WI38 (cell line): ENCODE measurements around the gene PLOD1.

Experiments used
- H3K4me3 ChIP-seq: 2 replicates; pipeline ENCODE4 v1.5.1; 2011; ENCODE audit warnings: low read depth, mild to moderate bottlenecking, control low read depth, low read length
- CTCF ChIP-seq: IDR thresholded peaks from 2 replicates; pipeline ENCODE4 v1.5.1; 2012; ENCODE audit warnings: low read depth, mild to moderate bottlenecking, control low read depth, low read length

PLOD1 gene

GRCh38 chr1:11982010-11982392 is 47.5 kb downstream of the PLOD1 start:
- no peak overlapping the region for H3K4me3 ChIP-seq
- TF ChIP-seq CTCF = no peak

DNA sequence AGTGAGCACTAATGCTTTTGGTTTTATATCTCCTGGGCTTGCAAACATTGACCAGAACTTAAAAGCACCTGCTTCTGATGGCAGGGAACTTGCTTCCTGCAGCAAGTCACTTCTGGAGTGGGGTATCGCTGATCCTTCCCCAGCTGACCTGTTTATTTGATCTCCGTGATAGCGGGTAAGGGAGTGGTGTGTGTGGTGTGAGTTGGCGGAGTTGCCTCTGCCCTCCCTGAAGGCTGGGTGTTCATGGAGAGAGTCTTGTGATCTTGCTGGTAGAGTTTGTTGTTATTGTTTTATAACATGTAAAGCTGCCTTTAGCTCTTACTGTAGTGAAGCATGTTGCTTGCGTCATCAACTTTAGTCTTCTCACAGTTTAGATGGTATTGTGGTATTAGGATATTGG is 49.6 kb downstream of the PLOD1 start:
- no peak overlapping the region for H3K4me3 ChIP-seq
- TF ChIP-seq CTCF = no peak

DNA sequence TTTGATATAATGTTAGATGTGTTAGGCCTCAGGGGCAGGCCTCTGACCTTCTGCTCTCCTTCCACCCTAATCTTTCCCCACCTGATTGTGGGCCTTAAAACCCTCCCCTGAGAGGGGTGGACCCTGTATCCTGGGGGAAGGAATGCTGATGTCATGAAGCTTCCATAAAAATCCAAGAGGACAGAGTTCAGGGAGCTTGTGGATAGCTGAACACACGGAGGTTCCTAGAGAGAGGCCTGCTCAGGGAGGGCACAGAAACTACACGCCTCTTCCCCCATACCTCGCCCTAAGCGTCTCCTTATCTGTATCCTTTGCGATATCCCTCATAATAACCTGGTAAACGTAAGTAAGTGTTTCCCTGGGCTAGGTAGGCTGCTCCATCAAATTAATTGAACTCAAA is 50.1 kb downstream of the PLOD1 start:
- TF ChIP-seq CTCF = no peak
- H3K4me3 ChIP-seq = no peak overlapping the region

- no peak overlapping the region for H3K4me3 ChIP-seq
- no peak for TF ChIP-seq CTCF
Observed at GRCh38 chr1:11985171-11985570, 50.7 kb downstream of the PLOD1 start.

- TF ChIP-seq CTCF = no peak
- no peak overlapping the region for H3K4me3 ChIP-seq
Observed at GRCh38 chr1:11985851-11986250, 51.3 kb downstream of the PLOD1 start.

- no peak for TF ChIP-seq CTCF
- no peak overlapping the region for H3K4me3 ChIP-seq
Observed at GRCh38 chr1:11989669-11990068, 55.2 kb downstream of the PLOD1 start.

GRCh38 chr1:11990303-11991032 is 56.0 kb downstream of the PLOD1 start:
- H3K4me3 ChIP-seq = no peak overlapping the region
- no peak for TF ChIP-seq CTCF
